Neural progenitor cell (in vitro differentiated cells): ENCODE measurements around the gene GNB1. TPM values are rescaled to one million over a fixed set of nuclear protein-coding genes. Genes with fewer than 3 reads are reported as not detected.
"Not testable (repeated sequence)": the region's sequence is repeated elsewhere in the genome, so short reads cannot be mapped to it uniquely, and the experiment has no call there.

Experiments used
- DNase-seq: peaks from one replicate; pipeline ENCODE4 v3.0.0-alpha.2; 2016; ENCODE audit warnings: low spot score
- H2AFZ ChIP-seq: fragments of 200-600 bp; sonication (generic); replicated peaks from 2 replicates; pipeline ENCODE4 v1.6.1; 2016; ENCODE audit warnings: antibody characterized with exemption
- H3F3A ChIP-seq: fragments of 200-600 bp; sonication (generic); 2 replicates; pipeline ENCODE4 v1.6.1; 2016; ENCODE audit warnings: antibody characterized with exemption, low read depth
- H3K27ac ChIP-seq: fragments of 200-600 bp; sonication (generic); 2 replicates; pipeline ENCODE4 v1.5.1; 2016; ENCODE audit warnings: mild to moderate bottlenecking
- H3K27me3 ChIP-seq: fragments of 200-600 bp; sonication (generic); 2 replicates; pipeline ENCODE4 v1.6.1; 2016; ENCODE audit warnings: mild to moderate bottlenecking, moderate library complexity
- H3K36me3 ChIP-seq: fragments of 200-600 bp; sonication (generic); 2 replicates; pipeline ENCODE4 v1.5.1; 2016
- H3K4me1 ChIP-seq: fragments of 200-600 bp; sonication (generic); 2 replicates; pipeline ENCODE4 v1.6.1; 2016; ENCODE audit warnings: mixed run types
- H3K4me2 ChIP-seq: fragments of 200-600 bp; sonication (generic); 2 replicates; pipeline ENCODE4 v1.6.1; 2016
- H3K4me3 ChIP-seq: fragments of 200-600 bp; sonication (generic); 2 replicates; pipeline ENCODE4 v1.5.1; 2016
- H3K79me2 ChIP-seq: fragments of 200-600 bp; sonication (generic); 2 replicates; pipeline ENCODE4 v1.6.1; 2016; ENCODE audit warnings: low read depth
- H3K9ac ChIP-seq: fragments of 200-600 bp; sonication (generic); 2 replicates; pipeline ENCODE4 v1.6.1; 2016
- H3K9me3 ChIP-seq: fragments of 200-600 bp; sonication (generic); 2 replicates; pipeline ENCODE4 v1.5.1; 2016; ENCODE audit warnings: low read depth
- H4K20me1 ChIP-seq: fragments of 200-600 bp; sonication (generic); 2 replicates; pipeline ENCODE4 v1.6.1; 2016; ENCODE audit warnings: low read depth
- H3K27ac Mint-ChIP-seq: 3 replicates; pipeline ENCODE4 v1.8.0; 2021; ENCODE audit warnings: mixed read lengths
- H3K27me3 Mint-ChIP-seq: 2 replicates; pipeline ENCODE4 v1.8.0; 2022; ENCODE audit warnings: low read depth, mild to moderate bottlenecking, inconsistent platforms, moderate library complexity, mixed read lengths; ENCODE audit not compliant: insufficient read depth
- H3K36me3 Mint-ChIP-seq: 3 replicates; pipeline ENCODE4 v1.8.0; 2021; ENCODE audit warnings: mixed read lengths
- H3K4me1 Mint-ChIP-seq: 3 replicates; pipeline ENCODE4 v1.8.0; 2021; ENCODE audit warnings: mixed read lengths
- H3K4me3 Mint-ChIP-seq: 3 replicates; pipeline ENCODE4 v1.8.0; 2021; ENCODE audit warnings: mild to moderate bottlenecking, moderate library complexity, mixed read lengths
- H3K9me3 Mint-ChIP-seq: 3 replicates; pipeline ENCODE4 v1.8.0; 2020; ENCODE audit warnings: mixed read lengths
- EZH2 ChIP-seq: fragments of 200-600 bp; sonication (generic); IDR thresholded peaks from 2 replicates; pipeline ENCODE4 v1.6.1; 2017; ENCODE audit warnings: antibody characterized with exemption, mild to moderate bottlenecking, moderate library complexity
- EZH2phosphoT487 ChIP-seq: fragments of 200-600 bp; sonication (generic); IDR thresholded peaks from 2 replicates; pipeline ENCODE4 v1.6.1; 2017; ENCODE audit warnings: antibody characterized with exemption
- total RNA-seq: library from RNA; depleted of rRNA; stranded (reverse); fragments of >200 nt; gene quantifications from 2 replicates; pipeline ENCODE4 v1.2.3, GENCODE V29; 2015; ENCODE audit warnings: low replicate concordance
- TF ChIP-seq, protein P1 (sequence below): fragments of 200-600 bp; sonication (generic); IDR thresholded peaks from 2 replicates; pipeline ENCODE4 v1.5.1; 2017; ENCODE audit warnings: antibody characterized with exemption, mild to moderate bottlenecking

GNB1 gene
- total RNA-seq, 1 donor from 2014 or later, result 175 TPM

DNA sequence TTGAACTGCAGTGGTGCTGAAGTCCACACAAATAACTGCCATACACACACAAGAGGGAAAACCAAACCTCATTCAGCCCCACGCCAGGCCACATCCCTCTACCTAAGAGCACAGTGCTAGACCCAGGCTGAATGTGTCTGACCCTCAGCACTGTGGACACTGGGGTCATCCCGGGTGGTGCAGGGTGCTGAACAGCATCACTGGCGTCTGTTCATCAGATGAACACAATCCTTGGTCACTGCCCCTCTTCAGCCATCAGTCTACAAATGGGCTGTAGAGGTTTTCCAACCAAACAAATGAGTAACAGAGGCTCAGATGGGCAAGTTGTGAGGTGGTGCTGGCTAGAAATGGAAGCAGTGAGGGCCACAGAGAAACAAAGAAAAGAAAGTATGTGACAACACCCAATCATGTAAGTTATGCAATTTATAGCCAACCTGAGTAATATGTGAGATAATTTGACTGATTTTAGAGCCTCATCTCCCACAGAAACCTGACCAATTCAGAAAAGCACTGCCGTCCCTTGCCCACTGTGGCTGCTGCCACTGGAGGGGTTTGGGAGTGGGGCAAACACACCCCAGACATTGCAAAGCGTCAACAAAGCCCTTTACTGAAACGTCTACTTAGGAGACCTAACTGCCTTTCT is 27.9 kb downstream of the GNB1 start:
- Histone ChIP-seq H3K36me3 (peaks cover 3% of the 10 kb centered on the region), H3K79me2 (peaks cover 100% of the 10 kb centered on the region), H2AFZ (no peak overlapping the region), H3K27me3 (no peaks in the 10 kb centered on the region), H3K4me2 (no peak overlapping the region), H3K9me3 (no peaks in the 10 kb centered on the region), H3K4me1 (peaks cover 8% of the 10 kb centered on the region), H4K20me1 (peaks cover 100% of the 10 kb centered on the region), H3K9ac (no peak overlapping the region), H3K4me3 (no peak overlapping the region), H3K27ac (no peak overlapping the region), H3F3A (peaks cover 53% of the 10 kb centered on the region)
- peaks cover 19% of the 10 kb centered on the region for H3K36me3 Mint-ChIP-seq
- H3K27me3 Mint-ChIP-seq, result peaks cover 9% of the 10 kb centered on the region
- peak overlapping the region; percentile 11 for H3K27ac Mint-ChIP-seq
- H3K9me3 Mint-ChIP-seq, result peaks cover 9% of the 10 kb centered on the region
- TF ChIP-seq EZH2 (no peak), EZH2phosphoT487 (no peak)
- TF ChIP-seq, protein P1, sequence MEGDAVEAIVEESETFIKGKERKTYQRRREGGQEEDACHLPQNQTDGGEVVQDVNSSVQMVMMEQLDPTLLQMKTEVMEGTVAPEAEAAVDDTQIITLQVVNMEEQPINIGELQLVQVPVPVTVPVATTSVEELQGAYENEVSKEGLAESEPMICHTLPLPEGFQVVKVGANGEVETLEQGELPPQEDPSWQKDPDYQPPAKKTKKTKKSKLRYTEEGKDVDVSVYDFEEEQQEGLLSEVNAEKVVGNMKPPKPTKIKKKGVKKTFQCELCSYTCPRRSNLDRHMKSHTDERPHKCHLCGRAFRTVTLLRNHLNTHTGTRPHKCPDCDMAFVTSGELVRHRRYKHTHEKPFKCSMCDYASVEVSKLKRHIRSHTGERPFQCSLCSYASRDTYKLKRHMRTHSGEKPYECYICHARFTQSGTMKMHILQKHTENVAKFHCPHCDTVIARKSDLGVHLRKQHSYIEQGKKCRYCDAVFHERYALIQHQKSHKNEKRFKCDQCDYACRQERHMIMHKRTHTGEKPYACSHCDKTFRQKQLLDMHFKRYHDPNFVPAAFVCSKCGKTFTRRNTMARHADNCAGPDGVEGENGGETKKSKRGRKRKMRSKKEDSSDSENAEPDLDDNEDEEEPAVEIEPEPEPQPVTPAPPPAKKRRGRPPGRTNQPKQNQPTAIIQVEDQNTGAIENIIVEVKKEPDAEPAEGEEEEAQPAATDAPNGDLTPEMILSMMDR, result no peak
- DNase-seq, result no peak
- H3K4me3 Mint-ChIP-seq, result no peak overlapping the region
- H3K4me1 Mint-ChIP-seq, result peaks cover 30% of the 10 kb centered on the region

DNA sequence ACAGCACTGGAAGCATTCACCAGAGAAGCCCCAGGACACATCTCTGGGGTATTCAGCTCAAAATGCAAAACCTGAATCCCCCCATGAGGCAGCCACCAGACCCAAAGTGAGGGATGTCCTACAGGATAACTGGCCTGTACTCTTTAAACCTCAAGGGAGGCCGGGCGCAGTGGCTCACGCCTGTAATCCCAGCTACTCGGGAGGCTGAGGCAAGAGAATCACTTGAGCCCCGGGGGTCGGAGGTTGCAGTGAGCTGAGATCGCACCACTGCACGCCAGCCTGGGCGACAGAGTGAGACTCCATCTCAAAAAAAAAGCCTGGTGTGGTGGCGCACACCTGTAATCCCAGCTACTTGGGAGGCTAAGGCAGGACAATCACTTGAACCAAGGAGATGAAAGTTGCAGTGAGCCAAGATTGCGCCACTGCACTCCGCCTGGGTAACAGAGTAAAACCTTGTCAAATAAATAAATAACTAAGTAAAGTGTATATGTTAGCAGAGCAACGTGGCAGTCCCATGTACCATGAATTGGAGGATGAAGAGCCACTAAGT is 29.1 kb downstream of the GNB1 start:
- not testable (repeated sequence) for H3K9me3 Mint-ChIP-seq, H3K36me3 ChIP-seq, H3K4me1 ChIP-seq

DNA sequence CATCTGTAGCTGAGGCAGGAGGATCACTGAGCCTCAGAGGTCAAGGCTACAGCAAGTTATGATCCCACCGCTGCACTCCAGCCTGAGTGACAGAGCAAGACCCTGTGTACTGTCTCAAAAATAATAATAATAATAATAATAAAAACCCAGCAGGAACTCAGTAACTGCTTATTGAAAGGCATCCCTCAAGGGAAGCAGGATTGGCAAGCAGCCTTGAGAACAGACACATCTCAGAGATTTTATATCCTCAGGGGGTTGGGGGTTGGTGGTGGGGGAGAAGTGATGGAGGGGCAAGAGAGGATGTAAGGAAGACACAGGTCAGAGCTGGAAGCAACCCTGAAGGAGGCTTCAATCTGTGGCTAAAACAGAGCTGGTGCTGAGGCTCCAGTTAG is 29.6 kb downstream of the GNB1 start:
- H2AFZ ChIP-seq, result no peak overlapping the region
- no peak overlapping the region for H3K4me3 ChIP-seq
- DNase-seq, result no peak
- peaks cover 13% of the 10 kb centered on the region for H3K36me3 Mint-ChIP-seq
- H3K27me3 ChIP-seq, result no peaks in the 10 kb centered on the region
- H3K4me2 ChIP-seq, result no peak overlapping the region
- H4K20me1 ChIP-seq, result peaks cover 100% of the 10 kb centered on the region
- peaks cover 30% of the 10 kb centered on the region for H3K4me1 Mint-ChIP-seq
- no peak overlapping the region for H3K9ac ChIP-seq
- H3K9me3 ChIP-seq, result no peaks in the 10 kb centered on the region
- H3K9me3 Mint-ChIP-seq, result peaks cover 6% of the 10 kb centered on the region
- H3K27ac Mint-ChIP-seq, result no peak overlapping the region
- TF ChIP-seq, protein P1, result no peak
- no peak for TF ChIP-seq EZH2
- TF ChIP-seq EZH2phosphoT487, result no peak
- H3K36me3 ChIP-seq, result no peaks in the 10 kb centered on the region
- H3K79me2 ChIP-seq, result peaks cover 100% of the 10 kb centered on the region
- H3F3A ChIP-seq, result peaks cover 43% of the 10 kb centered on the region
- H3K4me1 ChIP-seq, result peaks cover 8% of the 10 kb centered on the region
- peaks cover 4% of the 10 kb centered on the region for H3K27me3 Mint-ChIP-seq
- no peak overlapping the region for H3K27ac ChIP-seq
- no peak overlapping the region for H3K4me3 Mint-ChIP-seq

More for the DNA sequence above, 29.1 kb downstream of the GNB1 start:
- Histone ChIP-seq H4K20me1 (peaks cover 100% of the 10 kb centered on the region), H3F3A (peaks cover 47% of the 10 kb centered on the region), H3K79me2 (peaks cover 100% of the 10 kb centered on the region)
- not testable (repeated sequence) for H3K4me3 Mint-ChIP-seq, H3K27ac Mint-ChIP-seq, H3K9me3 ChIP-seq, H3K9ac ChIP-seq, DNase-seq, H3K4me2 ChIP-seq, H3K27me3 Mint-ChIP-seq, H3K4me3 ChIP-seq, H2AFZ ChIP-seq, H3K27me3 ChIP-seq, H3K27ac ChIP-seq
- H3K36me3 Mint-ChIP-seq, result peaks cover 14% of the 10 kb centered on the region
- peaks cover 30% of the 10 kb centered on the region for H3K4me1 Mint-ChIP-seq

DNA sequence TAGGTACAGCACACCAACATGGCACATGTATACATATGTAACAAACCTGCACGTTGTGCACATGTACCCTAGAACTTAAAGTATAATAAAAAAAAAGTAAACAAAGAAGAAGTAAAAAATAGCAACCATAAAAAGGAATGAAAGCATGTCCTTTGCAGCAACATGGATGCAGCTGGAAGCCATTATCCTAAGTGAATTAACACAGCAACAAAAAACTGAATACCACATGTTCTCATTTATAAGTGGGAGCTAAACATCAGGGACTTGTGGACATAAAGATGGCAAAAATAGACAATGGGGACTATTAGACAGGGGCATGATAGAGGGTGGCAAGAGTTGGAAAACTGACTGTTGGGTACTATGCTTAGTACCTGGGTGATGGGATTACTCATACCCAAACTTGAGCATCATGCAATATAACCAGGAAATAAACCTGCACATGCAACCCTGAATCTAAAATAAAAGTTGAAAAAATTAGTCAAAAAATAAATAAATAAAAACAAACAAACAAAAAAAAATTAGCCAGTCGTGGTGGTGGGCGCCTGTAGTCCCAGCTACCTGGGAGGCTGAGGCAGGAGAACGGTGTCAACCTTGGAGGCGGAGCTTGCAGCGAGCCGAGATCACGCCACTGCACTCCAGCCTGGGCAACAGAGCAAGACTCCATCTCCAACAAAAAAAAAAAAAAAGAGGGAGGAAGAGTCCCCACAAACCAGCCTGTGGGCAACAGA is 30.8 kb downstream of the GNB1 start:
- H3K27ac ChIP-seq, result peak overlapping the region; percentile 76
- H3K36me3 Mint-ChIP-seq, result not testable (repeated sequence)
- H3K4me1 Mint-ChIP-seq, result peaks cover 30% of the 10 kb centered on the region

More for the DNA sequence above, 30.8 kb downstream of the GNB1 start:
- H3K27ac Mint-ChIP-seq, H3K4me3 Mint-ChIP-seq, H3K9me3 ChIP-seq, H3K27me3 Mint-ChIP-seq, H3K9ac ChIP-seq, H3K9me3 Mint-ChIP-seq, H3K4me3 ChIP-seq, H3K27me3 ChIP-seq, H3K36me3 ChIP-seq, H3K4me1 ChIP-seq, H2AFZ ChIP-seq, DNase-seq: not testable (repeated sequence)
- Histone ChIP-seq H3K79me2 (peaks cover 100% of the 10 kb centered on the region), H3K4me2 (peak overlapping the region; percentile 45), H3F3A (peaks cover 32% of the 10 kb centered on the region), H4K20me1 (peaks cover 100% of the 10 kb centered on the region)
